Measurements from ENCODE around the gene MPIG6B.

DNA sequence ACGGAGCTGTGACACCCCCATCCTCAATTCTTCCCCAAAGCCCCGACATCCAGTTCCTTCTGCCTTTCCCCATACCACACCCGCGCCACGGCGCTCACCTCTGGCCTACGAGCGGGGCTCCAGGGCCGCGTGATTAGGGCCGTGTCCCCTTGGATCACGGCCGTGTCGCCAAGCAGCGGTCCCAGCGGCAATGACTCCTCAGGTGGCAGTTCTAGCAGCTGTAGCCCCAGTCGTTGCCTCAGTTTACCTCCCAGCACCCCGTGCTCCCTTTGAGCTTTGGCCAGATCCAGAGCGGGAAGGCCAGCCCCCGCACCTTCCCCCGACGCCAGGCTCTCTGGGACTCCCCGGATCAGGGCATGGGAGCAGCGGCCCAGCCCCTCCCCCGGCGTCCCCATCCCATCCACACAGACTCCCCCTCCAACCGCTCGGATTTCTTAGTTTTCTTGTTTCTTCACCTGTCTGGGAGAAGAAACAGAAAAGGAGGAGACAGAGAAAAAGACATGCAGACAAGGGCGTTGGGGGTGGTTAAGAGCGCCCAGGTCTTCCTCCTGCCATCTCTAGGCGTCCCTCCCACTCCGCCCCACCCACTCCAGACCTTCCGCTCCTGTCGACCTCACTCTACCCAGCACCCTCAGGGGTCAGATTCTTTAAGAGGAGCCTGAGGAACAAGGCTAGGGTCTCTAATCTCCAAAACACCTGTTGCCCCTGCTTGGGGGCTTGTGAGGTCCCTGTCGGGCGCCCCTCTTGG, 5.8 kb downstream of the MPIG6B start, which contains the start of gene DDAH2:
- TF ChIP-seq, protein P1, sequence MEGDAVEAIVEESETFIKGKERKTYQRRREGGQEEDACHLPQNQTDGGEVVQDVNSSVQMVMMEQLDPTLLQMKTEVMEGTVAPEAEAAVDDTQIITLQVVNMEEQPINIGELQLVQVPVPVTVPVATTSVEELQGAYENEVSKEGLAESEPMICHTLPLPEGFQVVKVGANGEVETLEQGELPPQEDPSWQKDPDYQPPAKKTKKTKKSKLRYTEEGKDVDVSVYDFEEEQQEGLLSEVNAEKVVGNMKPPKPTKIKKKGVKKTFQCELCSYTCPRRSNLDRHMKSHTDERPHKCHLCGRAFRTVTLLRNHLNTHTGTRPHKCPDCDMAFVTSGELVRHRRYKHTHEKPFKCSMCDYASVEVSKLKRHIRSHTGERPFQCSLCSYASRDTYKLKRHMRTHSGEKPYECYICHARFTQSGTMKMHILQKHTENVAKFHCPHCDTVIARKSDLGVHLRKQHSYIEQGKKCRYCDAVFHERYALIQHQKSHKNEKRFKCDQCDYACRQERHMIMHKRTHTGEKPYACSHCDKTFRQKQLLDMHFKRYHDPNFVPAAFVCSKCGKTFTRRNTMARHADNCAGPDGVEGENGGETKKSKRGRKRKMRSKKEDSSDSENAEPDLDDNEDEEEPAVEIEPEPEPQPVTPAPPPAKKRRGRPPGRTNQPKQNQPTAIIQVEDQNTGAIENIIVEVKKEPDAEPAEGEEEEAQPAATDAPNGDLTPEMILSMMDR (IDR thresholded peaks at IDR 0.05; ENCODE audit: borderline replicate concordance, extremely low read depth, low read length, poor library complexity, severe bottlenecking): peak; percentile 98
- no peak for TF ChIP-seq EZH2 (IDR thresholded peaks at IDR 0.05; ENCODE audit: borderline replicate concordance, low read depth, low read length, severe bottlenecking)
